Measurements from ENCODE around the gene CDYL.

Gene CDYL

GRCh38 chr6:4906293-4907276, 130.4 kb downstream of the CDYL start:
- no peak for DNase-seq (ENCODE audit: low read depth in 2 of 2)

GRCh38 chr6:4907602-4908001, 131.4 kb downstream of the CDYL start:
- DNase-seq (ENCODE audit: low read depth in 2 of 2), result no peak

GRCh38 chr6:4908062-4908461, 131.9 kb downstream of the CDYL start:
- no peak for DNase-seq (ENCODE audit: low read depth in 2 of 2)

GRCh38 chr6:4909063-4909706, 133.0 kb downstream of the CDYL start:
- DNase-seq (ENCODE audit: low read depth in 2 of 2), result no peak

- DNase-seq (ENCODE audit: low read depth in 2 of 2), result no peak
Observed at GRCh38 chr6:4910037-4910760, 134.0 kb downstream of the CDYL start.

GRCh38 chr6:4912559-4912958, 136.4 kb downstream of the CDYL start:
- DNase-seq (ENCODE audit: low read depth in 2 of 2), result no peak

- DNase-seq (ENCODE audit: low read depth in 2 of 2), result no peak
Observed at GRCh38 chr6:4913705-4914419, 137.7 kb downstream of the CDYL start.

- DNase-seq (ENCODE audit: low read depth in 2 of 2), result no peak
Observed at GRCh38 chr6:4914420-4915159, 138.4 kb downstream of the CDYL start.

- DNase-seq (ENCODE audit: low read depth in 2 of 2), result no peak
Observed at GRCh38 chr6:4916954-4917561, 140.9 kb downstream of the CDYL start.

- no peak for DNase-seq (ENCODE audit: low read depth in 2 of 2)
Observed at GRCh38 chr6:4920914-4921410, 144.8 kb downstream of the CDYL start.

- no peak for DNase-seq (ENCODE audit: low read depth in 2 of 2)
Observed at GRCh38 chr6:4922488-4923037, 146.4 kb downstream of the CDYL start.

GRCh38 chr6:4923081-4923480, 146.9 kb downstream of the CDYL start:
- DNase-seq (ENCODE audit: low read depth in 2 of 2), result no peak

GRCh38 chr6:4924661-4925271, 148.6 kb downstream of the CDYL start:
- no peak for DNase-seq (ENCODE audit: low read depth in 2 of 2)

GRCh38 chr6:4925580-4925979, 149.4 kb downstream of the CDYL start:
- DNase-seq (ENCODE audit: low read depth in 2 of 2), result no peak

GRCh38 chr6:4928426-4928825, 152.2 kb downstream of the CDYL start:
- DNase-seq (ENCODE audit: low read depth in 2 of 2), result no peak

GRCh38 chr6:4929097-4929718, 153.0 kb downstream of the CDYL start:
- no peak for DNase-seq (ENCODE audit: low read depth in 2 of 2)

GRCh38 chr6:4930025-4930691, 154.0 kb downstream of the CDYL start:
- DNase-seq (ENCODE audit: low read depth in 2 of 2), result no peak

GRCh38 chr6:4931530-4932227, 155.5 kb downstream of the CDYL start:
- DNase-seq (ENCODE audit: low read depth in 2 of 2), result no peak

All from activated CD4-positive, alpha-beta T cell treated with anti-CD3 and anti-CD28 coated beads for 24 hours (primary cell).